Large intestine (tissue), 12 donors: Measurements from ENCODE around the gene PRSS56. TPM values are rescaled to one million over a fixed set of nuclear protein-coding genes. Genes with fewer than 3 reads are reported as not detected.

Source experiments
- DNase-seq, 2 donors: peaks; one replicate each; pipeline versions ENCODE4 v3.0.0 to v3.0.0-alpha.2; 2013
- H3K27ac ChIP-seq: one replicate; pipeline ENCODE4 v1.5.1; 2013; ENCODE audit warnings: low read length
- H3K27me3 ChIP-seq: 2 replicates; pipeline ENCODE4 v1.6.1; 2013; ENCODE audit warnings: low read length; ENCODE audit not compliant: control insufficient read depth, insufficient read depth
- H3K36me3 ChIP-seq: 2 replicates; pipeline ENCODE4 v1.6.1; 2013; ENCODE audit warnings: low read length; ENCODE audit not compliant: control insufficient read depth, insufficient read depth
- H3K4me1 ChIP-seq: one replicate; pipeline ENCODE4 v1.6.1; 2013; ENCODE audit warnings: low read length; ENCODE audit not compliant: control insufficient read depth, insufficient read depth
- H3K4me3 ChIP-seq: one replicate; pipeline ENCODE4 v1.5.1; 2013; ENCODE audit warnings: low read length
- H3K9me3 ChIP-seq: one replicate; pipeline ENCODE4 v1.6.1; 2013; ENCODE audit warnings: mild to moderate bottlenecking, low read depth, low read length, moderate library complexity; ENCODE audit not compliant: control insufficient read depth
- WGBS: methylation state at CpG from one replicate; pipeline ENCODE4 v1.1.5; 2013; ENCODE audit warnings: low lambda C conversion rate; ENCODE audit not compliant: insufficient coverage; 5-methylcytosine and 5-hydroxymethylcytosine counted together
- long read RNA-seq, 11 donors: transcript quantifications; one replicate each; lab custom pipeline, GENCODE V29; 2026
- polyA plus RNA-seq: library from polyadenylated mRNA; unstranded; fragments of 120-200 nt; gene quantifications from one replicate; pipeline ENCODE4 v1.2.1, GENCODE V29; 2013

PRSS56 gene
- not detected for polyA plus RNA-seq
- long read RNA-seq, donor 1: 0 reads
- long read RNA-seq, donor 2: 0 reads
- long read RNA-seq, donor 3: 0 reads
- long read RNA-seq, donor 4: 0 reads
- long read RNA-seq, donor 5: 0 reads
- long read RNA-seq, donor 6: 0 reads
- long read RNA-seq, donor 7: 0 reads
- long read RNA-seq, donor 8: 0 reads
- long read RNA-seq, donor 9: 0 reads
- long read RNA-seq, donor 10: 0 reads
- long read RNA-seq, donor 11: 0 reads

DNA sequence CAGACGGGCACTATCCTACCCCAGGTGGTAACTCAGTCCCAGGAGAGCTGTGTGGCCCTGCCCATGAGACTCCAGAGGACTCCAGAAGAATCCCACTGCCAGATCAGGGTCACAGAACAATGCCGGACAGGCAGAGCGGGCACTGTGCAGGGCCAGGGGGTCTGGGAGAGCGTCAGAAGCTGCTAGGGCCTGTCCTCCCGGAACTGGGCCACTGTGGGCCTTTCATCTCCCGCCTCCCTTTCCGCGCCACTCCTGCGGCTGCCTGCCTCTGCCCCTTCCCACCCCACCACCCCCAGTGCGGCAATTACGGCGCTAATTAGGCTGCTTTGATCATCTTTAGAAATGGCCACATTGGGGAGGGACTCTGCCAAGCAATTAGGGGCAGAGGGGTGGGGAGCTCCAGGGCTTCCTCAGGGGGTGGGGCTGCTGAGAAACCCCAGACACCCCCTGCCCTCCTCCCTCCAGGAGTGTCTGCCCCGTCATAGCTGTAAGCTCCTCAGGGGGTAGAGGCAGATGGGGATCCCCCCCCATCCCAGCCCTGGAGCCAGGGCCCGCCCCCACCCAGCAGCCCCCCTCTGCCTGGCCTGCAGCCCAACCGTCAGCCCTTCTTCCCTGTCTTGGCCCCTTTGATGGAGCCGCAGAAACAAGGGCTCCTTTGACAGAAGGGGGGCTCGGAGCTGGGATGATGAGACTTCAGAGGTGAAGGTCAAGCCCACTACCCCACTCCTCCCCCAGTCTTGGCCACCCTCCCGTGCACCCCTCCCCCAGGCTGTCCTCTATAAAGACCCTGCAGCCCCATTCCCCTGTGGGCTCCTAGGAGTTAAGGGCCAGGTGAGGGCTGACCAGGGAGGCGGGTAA lies at the start of gene PRSS56:
PRSS56 (plus strand) TSS at position 808 of the 858 bp plus-strand sequence. CDS start 211 bp downstream, outside the sequence.
- no CpG with 5 or more reads among the region's 19 CpGs for WGBS
- Histone ChIP-seq H3K36me3 (no peaks in the 10 kb centered on the region), H3K27me3 (peaks cover 37% of the 10 kb centered on the region), H3K27ac (no peak within 1 kb of the TSS), H3K4me1 (peaks cover 28% of the 10 kb centered on the region), H3K9me3 (peaks cover 12% of the 10 kb centered on the region), H3K4me3 (no peak within 1 kb of the TSS)
- no peak for DNase-seq

DNA sequence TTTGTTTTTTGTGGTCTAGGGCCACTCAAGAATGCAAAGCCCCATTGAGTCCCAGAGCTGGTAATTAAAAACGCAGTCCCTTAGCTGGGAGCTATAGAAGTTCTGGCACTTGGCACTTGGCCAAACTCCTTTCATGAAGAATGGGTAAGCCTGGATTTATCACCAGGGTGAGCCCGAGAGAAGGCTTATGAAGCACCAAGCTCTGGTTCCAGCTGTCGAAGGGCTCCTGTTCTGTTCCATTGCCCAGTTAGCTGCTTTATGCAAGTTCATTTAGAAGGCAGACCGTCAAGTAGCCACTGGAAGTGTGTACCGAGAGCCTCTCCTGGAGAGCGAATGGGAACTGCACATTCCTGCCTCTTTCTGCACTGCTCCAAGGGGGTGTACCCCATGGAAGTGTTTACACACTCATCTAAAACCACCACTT lies 46.7 kb upstream of the PRSS56 start:
- Histone ChIP-seq H3K27ac (no peak overlapping the region), H3K4me3 (no peak overlapping the region), H3K27me3 (peaks cover 18% of the 10 kb centered on the region), H3K36me3 (no peaks in the 10 kb centered on the region), H3K9me3 (no peaks in the 10 kb centered on the region), H3K4me1 (no peaks in the 10 kb centered on the region)
- WGBS: no CpG with 5 or more reads among the region's 6 CpGs
- no peak for DNase-seq

DNA sequence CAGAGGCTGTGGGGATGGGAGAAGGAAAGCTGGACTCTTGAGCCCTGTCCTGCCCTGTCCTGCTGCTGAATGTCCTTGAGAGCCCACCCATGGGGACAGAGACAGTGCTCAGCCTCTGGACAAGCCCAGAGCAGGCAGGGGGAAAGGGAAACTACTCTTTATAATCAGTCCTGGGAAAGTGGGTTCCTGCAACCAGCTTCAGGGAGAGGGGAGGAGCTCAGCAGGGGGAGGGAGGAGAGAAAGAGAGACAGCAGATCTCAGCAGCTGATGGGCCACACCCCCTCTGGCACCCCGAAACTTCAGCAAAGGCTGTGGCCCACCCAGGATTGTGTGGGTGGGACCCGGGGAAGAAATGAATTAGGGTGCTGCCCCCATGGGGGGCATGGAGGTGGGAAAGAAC lies 44.1 kb upstream of the PRSS56 start:
- DNase-seq: no peak

DNA sequence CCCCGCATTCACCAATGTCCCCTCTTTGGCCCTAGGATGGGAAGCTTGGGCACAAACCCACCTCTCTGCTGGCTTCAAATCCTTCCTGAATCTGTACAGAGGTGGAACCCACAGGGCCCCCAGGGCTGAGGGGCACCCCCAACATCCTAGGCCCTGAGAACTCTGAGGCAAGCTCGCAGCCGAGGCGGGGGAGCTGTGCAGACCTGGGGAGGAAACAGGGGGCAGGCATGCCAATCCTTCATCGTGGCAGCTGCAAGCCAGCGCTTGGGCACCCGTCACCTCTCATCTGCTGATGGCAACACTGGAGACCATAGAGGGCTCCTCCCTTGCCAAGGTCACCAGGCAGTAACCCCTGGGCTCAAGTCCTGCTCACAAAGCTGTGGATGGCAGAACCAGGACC lies 43.4 kb upstream of the PRSS56 start:
- Histone ChIP-seq H3K4me1 (no peaks in the 10 kb centered on the region), H3K9me3 (no peaks in the 10 kb centered on the region), H3K36me3 (no peaks in the 10 kb centered on the region), H3K27ac (no peak overlapping the region), H3K27me3 (peaks cover 30% of the 10 kb centered on the region), H3K4me3 (no peak overlapping the region)
- no peak for DNase-seq
- WGBS: no CpG with 5 or more reads among the region's 7 CpGs

More for the DNA sequence above, 44.1 kb upstream of the PRSS56 start:
- peaks cover 30% of the 10 kb centered on the region for H3K27me3 ChIP-seq
- no CpG with 5 or more reads among the region's 2 CpGs for WGBS
- no peaks in the 10 kb centered on the region for H3K9me3 ChIP-seq
- H3K27ac ChIP-seq: no peak overlapping the region
- no peaks in the 10 kb centered on the region for H3K4me1 ChIP-seq
- no peaks in the 10 kb centered on the region for H3K36me3 ChIP-seq
- no peak overlapping the region for H3K4me3 ChIP-seq

DNA sequence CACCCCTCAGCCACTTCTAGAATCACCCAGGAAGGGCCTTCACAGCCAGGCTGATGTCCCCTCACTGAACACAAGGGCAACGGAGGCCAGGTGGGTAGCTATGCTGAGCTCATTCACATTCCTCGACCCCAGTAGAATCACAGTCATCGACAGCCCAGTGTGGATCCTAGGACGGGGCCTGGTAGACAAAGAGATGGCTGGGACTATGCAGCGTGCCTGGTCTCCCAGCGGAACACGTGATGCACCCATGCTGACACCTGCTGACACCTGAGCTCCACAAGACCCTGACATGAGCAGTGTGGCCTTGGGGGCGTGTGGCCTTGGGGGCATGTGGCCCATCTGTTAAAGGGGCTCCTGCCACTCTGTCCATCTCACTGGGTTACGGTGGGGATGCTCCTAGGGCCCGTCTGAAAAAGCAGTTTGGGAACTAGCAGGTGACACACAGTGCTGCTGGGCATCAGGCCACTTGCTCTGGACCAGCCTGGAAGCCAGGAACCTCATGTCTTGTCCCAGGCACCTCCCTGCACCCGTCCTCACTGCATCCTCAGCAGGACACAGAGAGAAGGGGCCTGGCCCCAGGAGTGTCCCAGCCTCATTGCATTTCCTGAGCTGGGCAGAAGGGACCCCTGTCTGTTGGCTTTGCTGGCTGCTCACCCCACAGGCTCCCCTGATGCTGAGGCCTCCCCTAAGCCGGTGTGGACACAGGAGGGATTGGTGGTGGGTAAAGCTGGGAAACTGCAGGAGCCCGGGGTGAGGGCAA lies 42.3 kb upstream of the PRSS56 start:
- peaks cover 29% of the 10 kb centered on the region for H3K27me3 ChIP-seq
- DNase-seq: no peak
- no peaks in the 10 kb centered on the region for H3K36me3 ChIP-seq
- no peak overlapping the region for H3K4me3 ChIP-seq
- H3K27ac ChIP-seq: no peak overlapping the region
- WGBS: no CpG with 5 or more reads among the region's 13 CpGs
- H3K9me3 ChIP-seq: no peaks in the 10 kb centered on the region
- H3K4me1 ChIP-seq: no peaks in the 10 kb centered on the region

DNA sequence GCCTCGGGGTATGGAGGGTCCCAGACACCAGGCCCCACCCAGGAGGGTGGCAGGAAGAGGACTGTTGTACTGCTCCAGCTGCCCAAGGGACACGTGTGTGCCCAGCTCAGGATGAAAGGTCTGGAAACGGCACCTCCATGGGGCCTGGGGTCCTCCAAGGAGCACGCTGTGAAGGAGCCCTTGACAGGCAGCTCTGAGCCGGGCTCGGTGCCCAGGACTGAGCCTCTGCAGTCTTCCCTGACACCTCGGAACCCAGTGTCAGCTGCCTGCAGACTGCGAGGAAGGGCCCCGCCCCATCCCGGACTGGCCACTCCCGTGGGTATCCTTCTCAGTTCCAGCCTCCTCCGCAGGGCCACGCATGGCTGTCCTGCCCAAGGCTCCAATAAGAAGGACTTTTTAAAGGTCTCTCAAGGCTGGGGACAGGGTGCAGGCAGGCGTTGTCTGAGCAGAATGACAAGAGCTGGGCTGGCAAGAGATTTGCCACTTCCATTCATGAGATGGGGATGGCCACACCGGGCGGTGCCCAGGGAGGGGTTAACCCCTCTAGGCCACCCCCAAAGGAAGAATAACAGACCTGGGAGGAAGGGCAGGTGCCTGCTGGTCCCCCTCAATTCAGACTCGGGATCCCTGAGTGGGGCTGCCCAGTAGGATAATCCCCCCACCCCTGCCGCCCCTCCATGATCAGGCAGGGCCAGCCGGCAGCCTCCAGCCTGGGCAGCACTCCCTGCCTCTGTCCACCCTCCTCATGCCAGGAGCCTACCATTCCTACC lies 41.4 kb upstream of the PRSS56 start:
- Histone ChIP-seq H3K4me1 (no peaks in the 10 kb centered on the region), H3K27me3 (peaks cover 25% of the 10 kb centered on the region), H3K27ac (no peak overlapping the region), H3K4me3 (no peak overlapping the region), H3K9me3 (no peaks in the 10 kb centered on the region), H3K36me3 (no peaks in the 10 kb centered on the region)
- no CpG with 5 or more reads among the region's 19 CpGs for WGBS
- DNase-seq: no peak

DNA sequence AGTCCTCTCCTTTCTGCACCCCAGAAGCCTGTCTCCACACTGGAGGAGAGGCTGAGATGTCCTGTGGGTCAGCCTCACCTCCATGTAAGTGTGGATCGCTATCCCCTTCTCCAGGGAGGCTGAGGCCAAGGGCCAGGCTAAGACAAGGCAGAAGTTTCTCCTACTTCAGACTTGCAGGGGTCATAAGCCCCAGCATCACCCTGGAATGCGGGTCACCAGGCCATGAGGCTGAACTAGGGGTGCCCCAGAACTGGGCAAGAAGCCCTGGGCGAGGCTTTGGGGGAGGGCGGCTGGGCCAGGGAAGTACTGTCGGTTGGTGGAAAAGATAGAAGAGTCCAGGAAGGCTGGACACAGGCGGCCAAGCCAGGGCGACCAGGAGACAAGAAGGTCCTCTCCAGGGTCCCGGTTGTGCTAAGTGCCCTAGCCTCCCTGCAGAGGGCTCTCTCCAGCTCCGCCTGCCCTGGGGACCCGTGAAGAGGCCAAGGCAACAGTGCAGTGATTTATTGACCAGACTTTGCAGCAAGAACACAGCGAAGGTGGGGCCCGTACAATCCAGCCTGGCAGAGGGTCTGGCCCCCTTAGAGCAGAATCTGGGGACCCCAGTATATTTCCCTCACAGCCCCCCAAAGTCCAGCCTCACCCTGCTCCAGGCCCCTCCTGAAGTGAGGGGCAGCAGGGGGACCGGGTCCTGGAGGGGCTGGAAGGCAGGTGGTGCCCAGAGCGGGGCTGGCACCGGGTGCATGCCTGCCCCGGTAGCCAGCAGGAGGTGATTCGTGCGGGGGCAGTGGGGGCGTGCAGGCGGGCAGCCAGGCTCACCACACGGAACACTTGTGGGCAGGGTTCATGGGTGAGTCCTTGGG lies 40.6 kb upstream of the PRSS56 start:
- DNase-seq: peak in 1 of 2 donors; percentile 22

DNA sequence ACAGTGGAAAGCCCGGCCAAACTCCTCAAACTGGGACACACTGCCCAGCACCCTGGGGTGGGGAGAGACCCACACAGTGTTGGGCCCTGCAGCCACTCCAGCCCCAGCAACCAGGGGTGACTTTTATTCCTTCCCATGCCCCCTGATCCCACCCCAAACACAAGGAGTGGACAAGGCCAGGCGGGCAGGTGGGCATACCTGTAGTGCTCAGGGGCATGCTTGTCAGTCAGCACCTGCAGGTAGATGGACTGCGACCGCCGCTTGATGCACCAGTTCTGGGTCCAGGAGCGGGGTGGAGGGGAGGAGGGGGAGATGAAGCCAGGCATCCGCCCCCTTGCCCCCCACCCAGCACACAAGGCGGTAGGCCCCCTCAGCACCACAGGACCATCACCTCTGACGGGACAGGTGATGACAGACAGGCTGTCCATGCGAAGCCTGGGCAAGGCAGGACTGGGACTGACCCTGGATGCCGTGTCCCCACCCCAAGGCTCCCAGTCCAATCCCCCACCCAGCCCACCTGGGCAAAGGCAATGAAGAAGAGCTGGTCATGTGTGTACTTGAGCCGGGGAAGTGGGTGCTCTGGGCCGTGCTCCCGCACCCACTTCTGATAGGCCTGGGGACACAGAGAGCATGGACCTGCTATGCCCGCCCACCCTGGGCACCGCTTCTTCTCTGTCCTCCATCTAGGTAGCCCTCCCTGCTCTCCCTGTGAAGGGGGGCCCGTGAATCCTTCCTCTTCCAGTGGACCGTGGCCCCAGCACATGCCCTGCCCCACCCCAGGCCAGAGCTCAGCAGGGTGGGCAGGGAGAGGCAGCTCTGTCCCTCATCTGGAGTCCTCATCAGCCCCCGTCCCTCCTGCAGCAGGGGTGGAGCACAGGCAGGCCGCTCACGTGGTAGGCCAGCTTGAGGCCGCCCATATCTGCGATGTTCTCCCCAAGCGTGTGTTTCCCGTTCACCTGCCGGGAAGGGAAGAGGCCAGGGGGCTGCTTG lies 39.7 kb upstream of the PRSS56 start:
- no peaks in the 10 kb centered on the region for H3K36me3 ChIP-seq
- H3K4me1 ChIP-seq: peaks cover 2% of the 10 kb centered on the region
- H3K27me3 ChIP-seq: peaks cover 33% of the 10 kb centered on the region
- H3K9me3 ChIP-seq: no peaks in the 10 kb centered on the region
- no peak for DNase-seq
- no peak overlapping the region for H3K27ac ChIP-seq
- no CpG with 5 or more reads among the region's 26 CpGs for WGBS
- no peak overlapping the region for H3K4me3 ChIP-seq

More for the DNA sequence above, 40.6 kb upstream of the PRSS56 start:
- no peaks in the 10 kb centered on the region for H3K4me1 ChIP-seq
- peaks cover 27% of the 10 kb centered on the region for H3K27me3 ChIP-seq
- H3K4me3 ChIP-seq: no peak overlapping the region
- WGBS: no CpG with 5 or more reads among the region's 21 CpGs
- H3K27ac ChIP-seq: no peak overlapping the region
- no peaks in the 10 kb centered on the region for H3K36me3 ChIP-seq
- H3K9me3 ChIP-seq: no peaks in the 10 kb centered on the region
